Stimulated activated CD8-positive, alpha-beta memory T cell treated with anti-CD3 and anti-CD28 coated beads, Interleukin-12 subunit alpha, Interleukin-12 subunit beta, amount 100 ng/mL, for 24 hours (primary cell): ENCODE measurements around the gene ITCH.
A peak's percentile ranks its signal among the peaks of the same experiment; 100 is the strongest.
"Not testable (repeated sequence)": the region's sequence is repeated elsewhere in the genome, so short reads cannot be mapped to it uniquely, and the experiment has no call there.

Source experiments
- DNase-seq: peaks from one replicate; pipeline ENCODE4 v3.0.0-alpha.2; 2020; ENCODE audit errors: extremely low read depth

The ITCH gene

GRCh38 chr20:34363062-34363464, at the start of gene ITCH:
ITCH (plus strand) TSS chr20:34363273; CDS start chr20:34393812, 30,539 bp downstream.
- peak; percentile 86 for DNase-seq

DNA sequence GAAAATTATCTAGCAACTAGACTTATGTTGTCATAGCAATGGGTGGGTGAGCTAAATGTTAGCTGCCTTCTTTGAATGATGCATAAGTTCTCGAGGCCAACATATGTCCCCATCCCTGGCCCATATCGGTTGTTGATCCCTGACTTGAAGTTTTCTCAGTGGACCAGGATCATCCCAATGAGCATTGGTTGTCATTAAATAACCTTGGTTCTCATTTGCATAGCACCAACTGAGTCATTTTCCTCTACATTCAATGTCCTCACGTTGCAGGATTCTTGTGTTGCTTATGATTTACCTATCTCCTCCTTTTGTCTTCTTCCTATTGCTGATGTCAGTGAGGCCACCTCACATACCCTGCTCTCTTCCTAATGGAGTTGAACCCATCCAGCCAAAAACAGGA, 47.8 kb upstream of the ITCH start:
- DNase-seq: no peak

DNA sequence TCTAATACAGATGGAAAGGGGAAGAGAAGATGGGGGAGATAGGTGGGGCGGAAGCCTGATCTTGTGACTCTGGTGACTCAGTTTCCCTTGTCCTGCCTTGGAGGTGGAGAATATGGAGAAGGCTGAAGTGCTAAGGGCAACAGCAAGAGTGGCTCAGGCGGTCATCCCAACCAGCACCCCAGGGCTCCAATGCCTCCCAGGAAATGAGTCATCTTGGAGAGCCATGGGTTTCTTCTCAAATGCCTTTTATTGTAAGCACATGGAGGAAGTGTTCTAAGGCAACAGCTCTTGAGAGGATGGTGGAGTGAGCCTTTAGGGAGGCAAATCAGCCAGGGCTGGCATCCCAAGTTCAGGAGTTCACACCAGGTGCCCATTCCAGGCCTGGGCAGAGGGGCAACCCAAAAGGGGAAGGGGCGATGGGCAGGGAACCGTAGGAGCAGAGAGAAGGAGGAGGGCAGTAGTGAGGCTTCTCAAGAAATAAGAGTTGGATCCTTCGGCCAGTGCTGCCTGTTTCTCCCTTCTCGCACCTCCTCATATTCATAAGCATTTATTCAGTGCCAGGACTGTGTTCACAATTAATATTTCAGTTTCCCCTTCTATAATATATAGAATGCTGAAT, 46.8 kb upstream of the ITCH start:
- no peak for DNase-seq

- DNase-seq: no peak
Observed at GRCh38 chr20:34318609-34319443, 44.2 kb upstream of the ITCH start.

DNA sequence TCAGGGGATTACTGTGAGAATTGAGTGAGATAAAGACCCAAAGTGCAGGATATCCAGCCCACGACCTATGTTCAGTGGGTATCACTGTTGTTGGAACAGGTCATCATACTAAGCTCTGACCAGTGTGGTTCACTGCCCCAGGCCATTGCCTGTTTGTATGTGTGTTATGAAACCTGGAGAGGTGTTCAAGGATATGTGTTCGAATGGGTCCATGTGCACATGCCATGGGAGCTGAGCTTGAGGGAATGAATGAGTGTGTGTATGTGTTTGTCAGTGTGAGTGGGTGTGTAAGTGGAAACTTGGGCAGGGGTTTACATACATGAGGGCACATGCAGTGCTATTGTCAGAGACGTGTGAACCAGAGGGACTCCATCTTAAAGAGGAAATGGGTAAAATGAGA, 42.2 kb upstream of the ITCH start:
- DNase-seq: no peak

- DNase-seq: no peak
Observed at GRCh38 chr20:34322267-34323105, 40.6 kb upstream of the ITCH start.

GRCh38 chr20:34324541-34324940, 38.5 kb upstream of the ITCH start:
- DNase-seq: no peak

DNA sequence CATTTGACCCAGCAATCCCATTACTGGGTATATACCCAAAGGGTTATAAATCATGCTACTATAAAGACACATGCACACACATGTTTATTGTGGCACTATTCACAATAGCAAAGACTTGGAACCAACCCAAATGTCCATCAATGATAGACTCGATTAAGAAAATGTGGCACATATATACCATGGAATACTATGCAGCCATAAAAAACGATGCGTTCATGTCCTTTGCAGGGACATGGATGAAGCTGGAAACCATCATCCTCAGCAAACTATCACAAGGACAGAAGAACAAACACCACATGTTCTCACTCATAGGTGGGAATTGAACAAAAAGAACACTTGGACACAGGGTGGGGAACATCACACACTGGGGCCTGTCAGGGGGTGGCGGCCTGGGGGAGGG, 34.9 kb upstream of the ITCH start:
- DNase-seq: not testable (repeated sequence)

DNA sequence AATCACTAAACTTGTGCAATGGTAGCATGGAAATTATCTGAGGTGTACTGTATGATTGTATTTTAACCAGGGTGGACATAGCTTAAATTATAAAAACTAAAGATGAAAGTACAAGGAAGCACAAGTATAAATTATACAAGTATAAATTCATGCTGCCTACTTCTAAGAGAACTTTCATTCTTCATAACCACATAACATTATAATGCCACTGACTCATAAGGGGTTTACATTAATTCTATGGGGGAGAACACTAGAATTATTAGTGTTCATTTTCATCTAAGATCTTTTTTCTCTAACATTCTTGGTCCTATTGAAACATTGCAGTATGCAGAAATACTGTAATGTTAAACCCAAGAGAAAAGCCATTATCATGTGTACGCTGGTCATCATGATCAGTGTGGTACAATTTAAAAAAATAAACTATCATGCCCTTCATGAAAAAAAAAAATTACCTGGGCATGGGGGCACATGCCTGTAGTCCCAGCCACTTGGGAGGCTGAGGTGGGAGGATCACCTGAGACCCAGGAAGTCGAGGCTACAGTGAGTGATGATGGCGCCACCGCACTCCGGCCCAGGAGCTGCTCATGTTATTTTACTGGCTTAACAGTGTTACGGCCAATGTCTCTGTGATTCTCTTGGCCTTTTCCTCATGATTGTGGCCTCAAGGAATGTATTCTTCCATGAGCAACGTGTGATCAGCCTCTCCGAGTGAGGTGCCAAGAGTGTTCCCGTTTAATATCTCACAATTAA, 34.0 kb upstream of the ITCH start:
- DNase-seq: no peak

DNA sequence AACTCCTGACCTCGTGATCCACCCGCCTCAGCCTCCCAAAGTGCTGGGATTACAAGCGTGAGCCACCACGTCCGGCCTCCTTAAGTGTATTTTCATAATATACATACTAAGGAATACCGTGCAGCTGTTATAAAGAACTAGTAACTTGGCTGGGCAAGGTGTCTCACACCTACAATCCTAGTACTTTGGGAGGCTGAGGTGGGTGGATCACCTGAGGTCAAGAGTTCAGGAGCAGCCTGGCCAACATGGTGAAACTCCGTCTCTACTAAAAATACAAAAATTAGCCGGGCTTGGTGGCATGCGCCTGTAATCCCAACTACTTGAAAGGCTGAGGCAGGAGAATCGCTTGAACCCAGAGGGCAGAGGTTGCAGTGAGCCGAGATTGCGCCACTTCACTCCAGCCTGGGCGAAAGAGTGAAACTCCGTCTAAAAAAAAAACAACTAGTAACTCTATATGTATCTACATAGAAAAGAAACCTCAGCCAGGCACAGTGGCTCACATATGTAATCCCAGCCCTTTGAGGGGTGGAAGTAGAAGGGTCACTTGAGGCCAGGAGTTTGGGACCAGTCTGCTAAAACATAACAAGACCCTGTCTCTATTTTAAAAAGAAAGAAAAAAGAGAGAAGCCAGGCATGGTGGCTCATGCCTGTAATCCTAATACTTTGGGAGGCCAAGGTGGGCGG, 32.1 kb upstream of the ITCH start:
- DNase-seq: not testable (repeated sequence)

- no peak for DNase-seq
Observed at GRCh38 chr20:34331838-34332237, 31.2 kb upstream of the ITCH start.

DNA sequence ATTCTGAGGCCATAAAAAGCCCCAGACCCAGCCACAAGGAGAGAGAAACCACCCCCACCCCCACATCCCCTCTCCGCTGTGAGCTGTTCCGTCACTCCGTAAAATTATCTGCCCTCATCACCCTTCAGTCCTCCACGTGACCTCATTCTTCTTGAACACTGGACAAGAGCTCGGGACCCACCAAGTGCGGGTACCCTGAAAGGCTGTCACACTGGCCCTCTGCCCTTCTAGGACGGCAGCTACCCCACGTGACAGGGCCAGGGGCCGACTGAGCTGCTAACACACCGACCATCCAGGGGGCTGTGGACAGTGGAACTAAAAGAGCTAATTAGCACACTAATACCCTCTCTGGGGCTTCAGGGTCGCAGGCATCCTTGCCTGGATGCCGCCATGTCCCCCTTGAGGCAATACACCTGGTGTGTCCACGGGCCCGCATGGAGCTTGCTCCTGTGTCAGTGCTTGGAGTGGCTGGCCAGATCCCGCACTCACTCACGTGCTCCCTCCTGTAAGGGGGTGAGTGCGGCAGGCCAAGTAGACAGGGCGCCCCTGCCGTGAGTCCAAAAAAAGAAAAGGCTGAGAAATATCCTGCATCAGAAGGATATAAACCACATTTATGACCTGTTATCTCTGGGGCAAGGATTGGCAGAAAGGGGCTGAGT, 30.7 kb upstream of the ITCH start:
- no peak for DNase-seq

DNA sequence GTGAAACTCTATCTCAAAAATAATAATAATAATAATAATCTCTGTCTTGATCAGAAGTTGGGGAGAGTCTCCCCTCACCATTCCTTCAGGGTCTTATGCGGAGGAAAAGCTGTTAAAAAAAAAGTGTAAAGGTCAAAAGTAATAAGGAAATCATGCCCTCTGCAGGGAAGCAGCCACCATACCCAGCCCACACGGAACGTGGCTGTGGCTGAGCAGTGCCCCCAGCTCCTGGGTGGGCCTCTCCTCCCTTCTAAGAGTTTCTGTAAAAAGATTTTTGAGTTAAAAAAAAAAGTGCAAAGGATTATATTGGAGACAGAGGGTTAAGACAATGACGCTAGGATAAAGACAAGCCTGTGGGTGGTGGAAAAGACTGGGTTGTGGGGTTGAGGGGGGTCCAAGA, 29.3 kb upstream of the ITCH start:
- no peak for DNase-seq

DNA sequence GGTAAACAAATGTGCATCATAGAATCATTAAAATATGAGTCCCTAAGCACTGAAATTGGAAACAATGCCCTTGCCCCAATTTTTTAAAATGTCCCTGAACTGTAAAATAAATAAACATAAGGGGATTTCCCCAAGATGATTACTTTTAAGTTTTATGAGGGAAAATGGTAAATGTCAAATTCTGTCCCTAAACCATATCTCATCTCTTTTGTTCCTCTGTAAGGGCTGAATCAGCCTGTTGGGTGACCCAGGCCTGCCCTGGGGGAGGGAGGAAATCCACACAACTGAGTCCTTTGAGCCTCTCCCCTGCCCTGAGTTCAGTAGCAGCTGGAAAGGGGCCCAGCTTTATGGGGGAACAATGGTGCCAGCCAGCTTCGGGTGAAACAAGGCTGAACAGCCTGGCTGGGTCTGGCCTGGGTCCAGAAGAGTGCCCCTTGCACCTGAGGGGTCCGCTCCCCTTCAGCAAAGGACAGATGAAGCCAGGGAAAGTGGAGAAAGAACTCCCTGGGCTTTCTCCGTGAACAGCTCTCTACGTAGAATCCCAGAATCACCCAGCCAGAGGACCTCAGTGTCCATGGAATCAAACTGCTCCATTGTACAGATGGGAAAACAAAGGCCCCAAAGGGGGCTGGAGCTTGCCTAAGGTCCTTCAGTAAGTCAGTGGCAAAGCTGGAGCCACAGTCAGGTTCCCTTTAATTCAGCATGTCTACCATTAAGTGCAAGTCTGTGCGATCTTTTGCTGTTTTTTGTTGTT, 28.2 kb upstream of the ITCH start:
- no peak for DNase-seq

GRCh38 chr20:34337544-34337943, 25.5 kb upstream of the ITCH start:
- DNase-seq: no peak

GRCh38 chr20:34337982-34338726, 24.9 kb upstream of the ITCH start:
- no peak for DNase-seq

GRCh38 chr20:34340726-34341125, 22.3 kb upstream of the ITCH start:
- DNase-seq: not testable (repeated sequence)

GRCh38 chr20:34341199-34341598, 21.9 kb upstream of the ITCH start:
- DNase-seq: not testable (repeated sequence)
